ENCODE measurements around the gene CALB2.

CALB2 gene

GRCh38 chr16:71373073-71373472 is 14.6 kb downstream of the CALB2 start:
- no peaks in the 10 kb centered on the region for H4K20me1 ChIP-seq (ENCODE audit: insufficient read depth, low read length, poor library complexity, severe bottlenecking)
- no peak overlapping the region for H3K4me3 ChIP-seq (ENCODE audit: low read length, poor library complexity, severe bottlenecking)
- H3K9me3 ChIP-seq (ENCODE audit: insufficient read depth, low read depth, low read length) = no peaks in the 10 kb centered on the region

GRCh38 chr16:71376465-71377157 is 18.1 kb downstream of the CALB2 start:
- Histone ChIP-seq H3K4me2 (ENCODE audit: low read depth, low read length, poor library complexity, severe bottlenecking) (no peak overlapping the region), H3K36me3 (ENCODE audit: insufficient read depth, low read length) (no peaks in the 10 kb centered on the region), H3K9me2 (replicated peaks; ENCODE audit: low read depth, low read length) (no peaks in the 10 kb centered on the region), H4K20me1 (ENCODE audit: insufficient read depth, low read length, poor library complexity, severe bottlenecking) (no peaks in the 10 kb centered on the region), H3K4me1 (ENCODE audit: insufficient read depth, low read length, poor library complexity, severe bottlenecking) (no peaks in the 10 kb centered on the region), H3K79me2 (ENCODE audit: insufficient read depth, low read length) (no peaks in the 10 kb centered on the region), H2AFZ (ENCODE audit: low read length) (no peak overlapping the region), H3K27me3 (ENCODE audit: insufficient read depth, low read length, poor library complexity, severe bottlenecking) (no peaks in the 10 kb centered on the region), H3K4me3 (ENCODE audit: low read length, poor library complexity, severe bottlenecking) (no peak overlapping the region), H3F3A (ENCODE audit: low read depth) (no peaks in the 10 kb centered on the region), H3K9me3 (ENCODE audit: insufficient read depth, low read depth, low read length) (no peaks in the 10 kb centered on the region), H3K9ac (ENCODE audit: low read depth, low read length, poor library complexity, severe bottlenecking) (no peak overlapping the region)
- no peak for TF ChIP-seq EZH2phosphoT487 (IDR thresholded peaks at IDR 0.05; ENCODE audit: borderline replicate concordance)
- no peak for TF ChIP-seq CTCF (conservative IDR thresholded peaks at IDR 0.05; ENCODE audit: low read length)

More at GRCh38 chr16:71373073-71373472, 14.6 kb downstream of the CALB2 start:
- Histone ChIP-seq H3K36me3 (ENCODE audit: insufficient read depth, low read length) (no peaks in the 10 kb centered on the region), H3K4me1 (ENCODE audit: insufficient read depth, low read length, poor library complexity, severe bottlenecking) (no peaks in the 10 kb centered on the region), H3F3A (ENCODE audit: low read depth) (no peaks in the 10 kb centered on the region), H3K27me3 (ENCODE audit: insufficient read depth, low read length, poor library complexity, severe bottlenecking) (no peaks in the 10 kb centered on the region), H3K9me2 (replicated peaks; ENCODE audit: low read depth, low read length) (no peaks in the 10 kb centered on the region), H3K9ac (ENCODE audit: low read depth, low read length, poor library complexity, severe bottlenecking) (no peak overlapping the region), H3K4me2 (ENCODE audit: low read depth, low read length, poor library complexity, severe bottlenecking) (no peak overlapping the region), H2AFZ (ENCODE audit: low read length) (no peak overlapping the region), H3K79me2 (ENCODE audit: insufficient read depth, low read length) (no peaks in the 10 kb centered on the region)
- TF ChIP-seq CTCF (conservative IDR thresholded peaks at IDR 0.05; ENCODE audit: low read length) = no peak
- TF ChIP-seq EZH2phosphoT487 (IDR thresholded peaks at IDR 0.05; ENCODE audit: borderline replicate concordance) = no peak

GRCh38 chr16:71379711-71380110 is 21.2 kb downstream of the CALB2 start:
- no peak for TF ChIP-seq CTCF (conservative IDR thresholded peaks at IDR 0.05; ENCODE audit: low read length)
- no peak for TF ChIP-seq EZH2phosphoT487 (IDR thresholded peaks at IDR 0.05; ENCODE audit: borderline replicate concordance)
- no peaks in the 10 kb centered on the region for H3K4me1 ChIP-seq (ENCODE audit: insufficient read depth, low read length, poor library complexity, severe bottlenecking)
- no peaks in the 10 kb centered on the region for H3K36me3 ChIP-seq (ENCODE audit: insufficient read depth, low read length)
- no peaks in the 10 kb centered on the region for H3K9me3 ChIP-seq (ENCODE audit: insufficient read depth, low read depth, low read length)
- no peaks in the 10 kb centered on the region for H4K20me1 ChIP-seq (ENCODE audit: insufficient read depth, low read length, poor library complexity, severe bottlenecking)
- H3K4me3 ChIP-seq (ENCODE audit: low read length, poor library complexity, severe bottlenecking) = no peak overlapping the region
- no peaks in the 10 kb centered on the region for H3F3A ChIP-seq (ENCODE audit: low read depth)
- H2AFZ ChIP-seq (ENCODE audit: low read length) = no peak overlapping the region
- no peak overlapping the region for H3K4me2 ChIP-seq (ENCODE audit: low read depth, low read length, poor library complexity, severe bottlenecking)
- H3K27me3 ChIP-seq (ENCODE audit: insufficient read depth, low read length, poor library complexity, severe bottlenecking) = no peaks in the 10 kb centered on the region
- H3K79me2 ChIP-seq (ENCODE audit: insufficient read depth, low read length) = no peaks in the 10 kb centered on the region
- H3K9me2 ChIP-seq (replicated peaks; ENCODE audit: low read depth, low read length) = no peaks in the 10 kb centered on the region
- no peak overlapping the region for H3K9ac ChIP-seq (ENCODE audit: low read depth, low read length, poor library complexity, severe bottlenecking)

Data from Loucy (cell line).